Endometrium (tissue), 2 donors: ENCODE measurements around the gene LRRC1.

Experiments
- FAIRE-seq: peaks from 2 replicates; lab custom pipeline; 2012; peaks lifted over from hg19 to GRCh38; lab: Jason Lieb, UNC
- donor health status: control.
- donor health status: control.

Gene LRRC1

GRCh38 chr6:53925891-53926290, 131.1 kb downstream of the LRRC1 start:
- FAIRE-seq, result no peak

- no peak for FAIRE-seq
Observed at GRCh38 chr6:53926505-53926904, 131.7 kb downstream of the LRRC1 start.

GRCh38 chr6:53928641-53929040, 133.8 kb downstream of the LRRC1 start:
- no peak for FAIRE-seq

GRCh38 chr6:53929041-53929820, 134.4 kb downstream of the LRRC1 start:
- no peak for FAIRE-seq

- no peak for FAIRE-seq
Observed at GRCh38 chr6:53929821-53930120, 135.0 kb downstream of the LRRC1 start.

- no peak for FAIRE-seq
Observed at GRCh38 chr6:53930330-53930729, 135.5 kb downstream of the LRRC1 start.

- FAIRE-seq, result no peak
Observed at GRCh38 chr6:53931086-53931485, 136.3 kb downstream of the LRRC1 start.

- no peak for FAIRE-seq
Observed at GRCh38 chr6:53932516-53932915, 137.7 kb downstream of the LRRC1 start.

GRCh38 chr6:53934023-53934422, 139.2 kb downstream of the LRRC1 start:
- FAIRE-seq, result no peak

GRCh38 chr6:53937461-53937860, 142.7 kb downstream of the LRRC1 start:
- FAIRE-seq, result no peak

- FAIRE-seq, result no peak
Observed at GRCh38 chr6:53938810-53939209, 144.0 kb downstream of the LRRC1 start.

GRCh38 chr6:53939830-53940229, 145.0 kb downstream of the LRRC1 start:
- FAIRE-seq, result no peak

GRCh38 chr6:53943395-53943794, 148.6 kb downstream of the LRRC1 start:
- no peak for FAIRE-seq

GRCh38 chr6:53944091-53944490, 149.3 kb downstream of the LRRC1 start:
- no peak for FAIRE-seq

- no peak for FAIRE-seq
Observed at GRCh38 chr6:53944543-53944942, 149.7 kb downstream of the LRRC1 start.

- FAIRE-seq, result no peak
Observed at GRCh38 chr6:53945765-53946407, 151.1 kb downstream of the LRRC1 start.

GRCh38 chr6:53947780-53948179, 153.0 kb downstream of the LRRC1 start:
- FAIRE-seq, result no peak

GRCh38 chr6:53951383-53951782, 156.6 kb downstream of the LRRC1 start:
- FAIRE-seq, result no peak

GRCh38 chr6:53956068-53956711, 161.4 kb downstream of the LRRC1 start:
- no peak for FAIRE-seq

GRCh38 chr6:53956804-53957203, 162.0 kb downstream of the LRRC1 start:
- FAIRE-seq, result no peak

GRCh38 chr6:53959717-53960116, 164.9 kb downstream of the LRRC1 start:
- no peak for FAIRE-seq

GRCh38 chr6:53960311-53960710, 165.5 kb downstream of the LRRC1 start:
- no peak for FAIRE-seq

GRCh38 chr6:53961679-53962370, 167.0 kb downstream of the LRRC1 start:
- FAIRE-seq, result no peak
